NCI-H82 treated with DMSO at 0.1 percent for 48 hours (cell line): ENCODE measurements around the gene PRKAR1A.
A peak's percentile ranks its signal among the peaks of the same experiment; 100 is the strongest.
"Not testable (repeated sequence)": the region's sequence is repeated elsewhere in the genome, so short reads cannot be mapped to it uniquely, and the experiment has no call there.

Experiments used
- DNase-seq: peaks from one replicate; lab custom pipeline; 2025; ENCODE audit not compliant: unreplicated experiment; lab: John Stamatoyannopoulos, UW

PRKAR1A gene

GRCh38 chr17:68512247-68512959, at the start of gene PRKAR1A:
Gene PRKAR1A (plus strand): TSS chr17:68512430. CDS start chr17:68515400, 2,970 bp downstream.
- DNase-seq: peak; percentile 71

- DNase-seq: no peak
Observed at GRCh38 chr17:68463211-68464019, 48.8 kb upstream of the PRKAR1A start.

- no peak for DNase-seq
Observed at GRCh38 chr17:68468334-68468733, 43.9 kb upstream of the PRKAR1A start.

- DNase-seq: peak; percentile 14
Observed at GRCh38 chr17:68468788-68469187, 43.4 kb upstream of the PRKAR1A start.

GRCh38 chr17:68470961-68471360, 41.3 kb upstream of the PRKAR1A start:
- DNase-seq: no peak

- no peak for DNase-seq
Observed at GRCh38 chr17:68480885-68481284, 31.3 kb upstream of the PRKAR1A start.

GRCh38 chr17:68482576-68483041, 29.6 kb upstream of the PRKAR1A start:
- no peak for DNase-seq

GRCh38 chr17:68484458-68484857, 27.8 kb upstream of the PRKAR1A start:
- no peak for DNase-seq

- no peak for DNase-seq
Observed at GRCh38 chr17:68489919-68490318, 22.3 kb upstream of the PRKAR1A start.

- DNase-seq: no peak
Observed at GRCh38 chr17:68491381-68492231, 20.6 kb upstream of the PRKAR1A start.

- not testable (repeated sequence) for DNase-seq
Observed at GRCh38 chr17:68492394-68493054, 19.7 kb upstream of the PRKAR1A start.

- DNase-seq: no peak
Observed at GRCh38 chr17:68495081-68495480, 17.1 kb upstream of the PRKAR1A start.

- DNase-seq: no peak
Observed at GRCh38 chr17:68497885-68498319, 14.3 kb upstream of the PRKAR1A start.

- DNase-seq: no peak
Observed at GRCh38 chr17:68498479-68499326, 13.5 kb upstream of the PRKAR1A start.

GRCh38 chr17:68499587-68499986, 12.6 kb upstream of the PRKAR1A start:
- no peak for DNase-seq

- no peak for DNase-seq
Observed at GRCh38 chr17:68501074-68501473, 11.2 kb upstream of the PRKAR1A start.

GRCh38 chr17:68505951-68506350, 6.3 kb upstream of the PRKAR1A start:
- DNase-seq: no peak

GRCh38 chr17:68507576-68507975, 4.7 kb upstream of the PRKAR1A start:
- DNase-seq: peak; percentile 54

- peak; percentile 28 for DNase-seq
Observed at GRCh38 chr17:68509141-68510057, 2.8 kb upstream of the PRKAR1A start.
